ENCODE results near the gene NCL.

DNA sequence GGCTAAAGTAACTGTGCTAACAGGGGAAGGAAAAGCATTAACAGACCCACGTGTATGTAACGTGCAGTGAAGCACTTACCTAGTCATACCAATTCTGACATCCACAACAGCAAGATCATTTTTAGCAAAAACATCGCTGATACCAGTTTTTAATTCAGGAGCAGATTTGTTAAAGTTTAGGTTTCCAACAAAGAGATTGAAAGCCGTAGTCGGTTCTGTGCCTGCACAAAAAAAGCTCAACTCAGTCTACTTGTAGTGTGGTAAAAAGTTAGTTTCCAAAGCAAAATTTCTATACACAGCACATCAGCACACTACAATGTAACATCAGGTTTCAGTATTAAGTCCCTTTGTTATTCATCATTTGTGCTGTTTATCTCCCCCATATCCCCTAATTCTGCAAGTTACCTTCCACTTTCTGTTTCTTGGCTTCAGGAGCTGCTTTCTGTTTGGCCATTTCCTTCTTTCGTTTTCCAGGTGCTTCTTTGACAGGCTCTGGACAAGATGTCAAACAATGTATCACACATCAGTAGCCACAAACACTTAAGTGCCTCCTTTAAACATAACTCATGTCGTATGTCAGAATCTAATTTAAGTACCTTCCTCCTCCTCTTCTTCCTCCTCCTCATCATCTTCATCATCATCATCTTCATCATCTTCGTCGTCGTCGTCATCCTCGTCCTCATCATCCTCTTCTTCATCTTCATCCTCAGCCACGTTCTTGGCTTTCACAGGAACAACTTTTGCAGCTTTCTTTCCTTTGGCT, 4.0 kb downstream of the NCL start:
- TF ChIP-seq, protein P1, sequence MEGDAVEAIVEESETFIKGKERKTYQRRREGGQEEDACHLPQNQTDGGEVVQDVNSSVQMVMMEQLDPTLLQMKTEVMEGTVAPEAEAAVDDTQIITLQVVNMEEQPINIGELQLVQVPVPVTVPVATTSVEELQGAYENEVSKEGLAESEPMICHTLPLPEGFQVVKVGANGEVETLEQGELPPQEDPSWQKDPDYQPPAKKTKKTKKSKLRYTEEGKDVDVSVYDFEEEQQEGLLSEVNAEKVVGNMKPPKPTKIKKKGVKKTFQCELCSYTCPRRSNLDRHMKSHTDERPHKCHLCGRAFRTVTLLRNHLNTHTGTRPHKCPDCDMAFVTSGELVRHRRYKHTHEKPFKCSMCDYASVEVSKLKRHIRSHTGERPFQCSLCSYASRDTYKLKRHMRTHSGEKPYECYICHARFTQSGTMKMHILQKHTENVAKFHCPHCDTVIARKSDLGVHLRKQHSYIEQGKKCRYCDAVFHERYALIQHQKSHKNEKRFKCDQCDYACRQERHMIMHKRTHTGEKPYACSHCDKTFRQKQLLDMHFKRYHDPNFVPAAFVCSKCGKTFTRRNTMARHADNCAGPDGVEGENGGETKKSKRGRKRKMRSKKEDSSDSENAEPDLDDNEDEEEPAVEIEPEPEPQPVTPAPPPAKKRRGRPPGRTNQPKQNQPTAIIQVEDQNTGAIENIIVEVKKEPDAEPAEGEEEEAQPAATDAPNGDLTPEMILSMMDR (IDR thresholded peaks at IDR 0.05): no peak
- no peak for TF ChIP-seq POLR2A (IDR thresholded peaks at IDR 0.05)

Data from esophagus squamous epithelium (tissue), 4 donors.